HEK293 (cell line): ENCODE measurements around the gene CPE.

Experiments used
- CTCF ChIA-PET: fragments of 350-600 bp; formaldehyde crosslinking; extraction: SDS; loops from one replicate; lab custom pipeline; 2021; ENCODE audit warnings: antibody characterized with exemption; lab: Yijun Ruan, JAX
- POLR2A ChIA-PET: fragments of 300-600 bp; formaldehyde crosslinking; extraction: SDS; loops from one replicate; lab custom pipeline; 2020; ENCODE audit warnings: antibody characterized with exemption, inconsistent platforms; lab: Yijun Ruan, JAX
- H3K27ac ChIP-seq: fragments of 200-500 bp; sonication (Bioruptor generic); 2 replicates; pipeline ENCODE4 v1.5.1; 2014; ENCODE audit warnings: low read depth, low read length, control low read depth, inconsistent platforms; ENCODE audit errors: extremely low read depth
- H3K36me3 ChIP-seq, 2 experiments: fragments of 200-500 bp in 1 of 2; sonication (Bioruptor generic) in 1 of 2; 1 replicate in 1 of 2; 2 replicates in 1 of 2; pipeline ENCODE4 v1.5.1; 2014 to 2017; ENCODE audit warnings: inconsistent platforms in 2 of 2, low read length in 2 of 2; ENCODE audit not compliant: control insufficient read depth in 2 of 2, insufficient read depth in 1 of 2
- H3K4me1 ChIP-seq: fragments of 200-500 bp; sonication (Bioruptor generic); 2 replicates; pipeline ENCODE4 v1.5.1; 2014; ENCODE audit warnings: mild to moderate bottlenecking, low read length, inconsistent platforms; ENCODE audit not compliant: control insufficient read depth, insufficient read depth
- H3K4me3 ChIP-seq: 2 replicates; pipeline ENCODE4 v1.5.1; 2011; ENCODE audit warnings: low read depth, mild to moderate bottlenecking, control low read depth, low read length, moderate library complexity
- H3K9me3 ChIP-seq: fragments of 200-500 bp; sonication (Bioruptor generic); 2 replicates; pipeline ENCODE4 v1.5.1; 2014; ENCODE audit warnings: low read depth, low read length, inconsistent platforms; ENCODE audit not compliant: control insufficient read depth, insufficient read depth
- BCL6B ChIP-seq: fragments of 450-650 bp; formaldehyde crosslinking; IDR thresholded peaks from 2 replicates; pipeline ENCODE4 v1.5.1; 2017; ENCODE audit warnings: missing biosample characterization, missing genetic modification characterization
- GLIS1 ChIP-seq: fragments of 450-650 bp; formaldehyde crosslinking; IDR thresholded peaks from 2 replicates; pipeline ENCODE4 v1.5.1; 2016; ENCODE audit warnings: missing biosample characterization, missing genetic modification characterization
- GLIS2 ChIP-seq: fragments of 450-650 bp; formaldehyde crosslinking; IDR thresholded peaks from 2 replicates; pipeline ENCODE4 v1.5.1; 2016; ENCODE audit warnings: missing biosample characterization, missing genetic modification characterization
- HIC1 ChIP-seq: fragments of 450-650 bp; formaldehyde crosslinking; IDR thresholded peaks from 2 replicates; pipeline ENCODE4 v1.5.1; 2016; ENCODE audit warnings: missing biosample characterization, missing genetic modification characterization
- KLF1 ChIP-seq: fragments of 450-650 bp; formaldehyde crosslinking; IDR thresholded peaks from 2 replicates; pipeline ENCODE4 v1.5.1; 2016; ENCODE audit warnings: missing biosample characterization, missing genetic modification characterization
- KLF9 ChIP-seq: fragments of 450-650 bp; formaldehyde crosslinking; IDR thresholded peaks from 2 replicates; pipeline ENCODE4 v1.5.1; 2016; ENCODE audit warnings: missing biosample characterization, missing genetic modification characterization, low read depth
- PRDM2 ChIP-seq: fragments of 450-650 bp; formaldehyde crosslinking; IDR thresholded peaks from 2 replicates; pipeline ENCODE4 v1.5.1; 2016; ENCODE audit warnings: missing biosample characterization, missing genetic modification characterization, borderline replicate concordance
- SCRT1 ChIP-seq: fragments of 450-650 bp; formaldehyde crosslinking; IDR thresholded peaks from 2 replicates; pipeline ENCODE4 v1.5.1; 2016; ENCODE audit warnings: missing biosample characterization, missing genetic modification characterization, borderline replicate concordance
- TRIM28 ChIP-seq: IDR thresholded peaks from 2 replicates; pipeline ENCODE4 v1.6.1; 2011; ENCODE audit warnings: low read length, control low read depth, borderline replicate concordance
- ZBTB17 ChIP-seq: fragments of 450-650 bp; formaldehyde crosslinking; IDR thresholded peaks from 2 replicates; pipeline ENCODE4 v1.5.1; 2016; ENCODE audit warnings: missing biosample characterization, missing genetic modification characterization
- ZFHX2 ChIP-seq: fragments of 450-650 bp; formaldehyde crosslinking; conservative IDR thresholded peaks from 2 replicates; pipeline ENCODE4 v1.5.1; 2016; ENCODE audit warnings: missing biosample characterization, missing genetic modification characterization
- ZNF112 ChIP-seq: fragments of 450-650 bp; formaldehyde crosslinking; IDR thresholded peaks from 2 replicates; pipeline ENCODE4 v1.5.0; 2017; ENCODE audit warnings: missing biosample characterization, missing genetic modification characterization
- ZNF140 ChIP-seq: fragments of 450-650 bp; formaldehyde crosslinking; IDR thresholded peaks from 2 replicates; pipeline ENCODE4 v1.5.1; 2016; ENCODE audit warnings: missing biosample characterization, missing genetic modification characterization
- ZNF148 ChIP-seq: fragments of 450-650 bp; formaldehyde crosslinking; IDR thresholded peaks from 2 replicates; pipeline ENCODE4 v1.5.0; 2017; ENCODE audit warnings: missing biosample characterization, missing genetic modification characterization, borderline replicate concordance
- ZNF248 ChIP-seq: fragments of 450-650 bp; formaldehyde crosslinking; IDR thresholded peaks from 2 replicates; pipeline ENCODE4 v1.5.1; 2017; ENCODE audit warnings: missing biosample characterization, missing genetic modification characterization
- ZNF558 ChIP-seq: fragments of 450-650 bp; formaldehyde crosslinking; IDR thresholded peaks from 2 replicates; pipeline ENCODE4 v1.5.1; 2016; ENCODE audit warnings: missing biosample characterization, missing genetic modification characterization
- ZNF580 ChIP-seq: fragments of 450-650 bp; formaldehyde crosslinking; IDR thresholded peaks from 2 replicates; pipeline ENCODE4 v1.5.1; 2016; ENCODE audit warnings: missing biosample characterization, missing genetic modification characterization
- ZNF624 ChIP-seq: fragments of 450-650 bp; formaldehyde crosslinking; IDR thresholded peaks from 2 replicates; pipeline ENCODE4 v1.5.1; 2017; ENCODE audit warnings: missing biosample characterization, missing genetic modification characterization
- ZNF626 ChIP-seq: fragments of 450-650 bp; sonication (Bioruptor Pico); formaldehyde crosslinking; IDR thresholded peaks from 2 replicates; pipeline ENCODE4 v1.5.1; 2018; ENCODE audit warnings: missing biosample characterization, missing genetic modification characterization, inconsistent platforms
- ZNF654 ChIP-seq: fragments of 450-650 bp; formaldehyde crosslinking; IDR thresholded peaks from 2 replicates; pipeline ENCODE4 v1.5.1; 2016; ENCODE audit warnings: low read depth, missing biosample characterization, missing genetic modification characterization
- ZNF692 ChIP-seq: fragments of 450-650 bp; formaldehyde crosslinking; IDR thresholded peaks from 2 replicates; pipeline ENCODE4 v1.5.1; 2016; ENCODE audit warnings: missing biosample characterization, missing genetic modification characterization
- ZNF707 ChIP-seq: fragments of 450-650 bp; formaldehyde crosslinking; IDR thresholded peaks from 2 replicates; pipeline ENCODE4 v1.5.1; 2016; ENCODE audit warnings: missing biosample characterization, missing genetic modification characterization
- ZNF791 ChIP-seq: fragments of 450-650 bp; formaldehyde crosslinking; IDR thresholded peaks from 2 replicates; pipeline ENCODE4 v1.5.1; 2016; ENCODE audit warnings: missing biosample characterization, missing genetic modification characterization

The CPE gene

GRCh38 chr4:165378745-165379677 lies at the start of gene CPE:
Gene CPE (plus strand): TSS chr4:165379008. CDS start chr4:165379222, 214 bp downstream.
- Histone ChIP-seq H3K4me3 (peak within 1 kb of the TSS; percentile 76), H3K27ac (peak within 1 kb of the TSS; percentile 86), H3K36me3 (no peaks in the 10 kb centered on the region), H3K4me1 (peaks cover 21% of the 10 kb centered on the region), H3K9me3 (no peaks in the 10 kb centered on the region)
- ChIA-PET POLR2A (interaction anchor here (0.5 to 1.6 kb wide), 9 partner anchors 14 to 157 kb away, joined by 3 to 9 read pairs (median 3); partner anchors contain the start of gene MSMO1), CTCF (interaction anchor here (0.6 to 1.5 kb wide), 7 partner anchors 11 to 381 kb away, joined by 3 to 4 read pairs (median 3); partner anchors contain the start of gene MSMO1)
- TF ChIP-seq BCL6B (no peak), ZNF626 (tag by site-specific recombination) (no peak), GLIS2 (tag by site-specific recombination) (peak; percentile 81), ZNF558 (tag by site-specific recombination) (no peak), HIC1 (peak; percentile 60; the same call in 1 of the 2 replicates), ZNF580 (tag by site-specific recombination) (no peak), ZNF707 (tag by site-specific recombination) (no peak), ZFHX2 (tag by site-specific recombination) (peak; percentile 65), ZBTB17 (tag by site-specific recombination) (peak; percentile 79), ZNF791 (tag by site-specific recombination) (no peak), SCRT1 (no peak), ZNF140 (tag by site-specific recombination) (no peak), TRIM28 (no peak), ZNF654 (tag by site-specific recombination) (no peak), KLF1 (no peak), ZNF624 (no peak), KLF9 (no peak), GLIS1 (tag by site-specific recombination) (peak; percentile 70), ZNF148 (no peak), ZNF112 (tag by site-specific recombination) (no peak), ZNF692 (tag by site-specific recombination) (0 out of 2 replicates have a peak, but pooled peaks have one; percentile 32), PRDM2 (tag by site-specific recombination) (no peak), ZNF248 (tag by site-specific recombination) (no peak)
